ENCODE measurements around the gene DUSP10. TPM values are rescaled to one million over a fixed set of nuclear protein-coding genes. Genes with fewer than 3 reads are reported as not detected.

DUSP10 gene
- total RNA-seq, 1 donor from 2014 or later, result 5.7 TPM

GRCh38 chr1:221695301-221695700 is 46.6 kb downstream of the DUSP10 start:
- TF ChIP-seq CTCF (IDR thresholded peaks at IDR 0.05), result no peak
- Histone ChIP-seq H3K36me3 (no peaks in the 10 kb centered on the region), H3K4me3 (no peak overlapping the region), H3K4me1 (no peaks in the 10 kb centered on the region), H3K27ac (no peak overlapping the region), H3K9me3 (no peaks in the 10 kb centered on the region), H3K27me3 (no peaks in the 10 kb centered on the region)
- DNase-seq (ENCODE audit: low spot score in 2 of 2), result no peak
- intact Hi-C loops (cut with DNase I), result no loop called here

GRCh38 chr1:221694109-221694508 is 47.8 kb downstream of the DUSP10 start:
- Histone ChIP-seq H3K9me3 (no peaks in the 10 kb centered on the region), H3K27me3 (no peaks in the 10 kb centered on the region), H3K4me3 (no peak overlapping the region), H3K27ac (no peak overlapping the region), H3K36me3 (no peaks in the 10 kb centered on the region), H3K4me1 (no peaks in the 10 kb centered on the region)
- no peak for DNase-seq (ENCODE audit: low spot score in 2 of 2)
- no peak for TF ChIP-seq CTCF (IDR thresholded peaks at IDR 0.05)
- intact Hi-C loops (cut with DNase I), result no loop called here

- no peaks in the 10 kb centered on the region for H3K4me1 ChIP-seq
- H3K27ac ChIP-seq, result no peak overlapping the region
- DNase-seq (ENCODE audit: low spot score in 2 of 2), result no peak
- H3K27me3 ChIP-seq, result no peaks in the 10 kb centered on the region
- TF ChIP-seq CTCF (IDR thresholded peaks at IDR 0.05), result no peak
- intact Hi-C loops (cut with DNase I), result no loop called here
- no peaks in the 10 kb centered on the region for H3K9me3 ChIP-seq
- no peak overlapping the region for H3K4me3 ChIP-seq
- no peaks in the 10 kb centered on the region for H3K36me3 ChIP-seq
These were observed 48.8 kb downstream of the DUSP10 start for GRCh38 chr1:221693087-221693486.

GRCh38 chr1:221692643-221693042 is 49.2 kb downstream of the DUSP10 start:
- H3K27me3 ChIP-seq, result no peaks in the 10 kb centered on the region
- intact Hi-C loops (cut with DNase I), result no loop called here

GRCh38 chr1:221691261-221691660 is 50.6 kb downstream of the DUSP10 start:
- TF ChIP-seq CTCF (IDR thresholded peaks at IDR 0.05), result no peak
- H3K27me3 ChIP-seq, result no peaks in the 10 kb centered on the region
- no peak for DNase-seq (ENCODE audit: low spot score in 2 of 2)
- H3K9me3 ChIP-seq, result no peaks in the 10 kb centered on the region
- no peak overlapping the region for H3K27ac ChIP-seq
- H3K36me3 ChIP-seq, result no peaks in the 10 kb centered on the region
- intact Hi-C loops (cut with DNase I), result no loop called here
- H3K4me1 ChIP-seq, result no peaks in the 10 kb centered on the region
- H3K4me3 ChIP-seq, result no peak overlapping the region

More at GRCh38 chr1:221692643-221693042, 49.2 kb downstream of the DUSP10 start:
- Histone ChIP-seq H3K4me1 (no peaks in the 10 kb centered on the region), H3K36me3 (no peaks in the 10 kb centered on the region), H3K27ac (no peak overlapping the region), H3K4me3 (no peak overlapping the region), H3K9me3 (no peaks in the 10 kb centered on the region)
- no peak for DNase-seq (ENCODE audit: low spot score in 2 of 2)
- TF ChIP-seq CTCF (IDR thresholded peaks at IDR 0.05), result no peak

GRCh38 chr1:221690858-221691257 is 51.0 kb downstream of the DUSP10 start:
- intact Hi-C loops (cut with DNase I), result no loop called here
- Histone ChIP-seq H3K9me3 (no peaks in the 10 kb centered on the region), H3K27ac (no peak overlapping the region), H3K4me1 (no peaks in the 10 kb centered on the region), H3K4me3 (no peak overlapping the region), H3K27me3 (no peaks in the 10 kb centered on the region), H3K36me3 (no peaks in the 10 kb centered on the region)
- DNase-seq (ENCODE audit: low spot score in 2 of 2), result no peak
- TF ChIP-seq CTCF (IDR thresholded peaks at IDR 0.05), result no peak

Measured in ascending aorta (tissue), 2 donors.